CD4-positive, alpha-beta memory T cell (primary cell): ENCODE data around the gene UBXN11. TPM values are rescaled to one million over a fixed set of nuclear protein-coding genes. Genes with fewer than 3 reads are reported as not detected.

Experiments
- CTCF ChIA-PET: fragments of 350-600 bp; sonication (Branson Sonifier 250); formaldehyde crosslinking; loops from one replicate; lab custom pipeline; 2021; ENCODE audit warnings: inconsistent platforms; ENCODE audit not compliant: partially characterized antibody; lab: Charles Lee
- POLR2A ChIA-PET: fragments of 350-600 bp; sonication (Branson Sonifier 250); formaldehyde crosslinking; loops from one replicate; lab custom pipeline; 2021; ENCODE audit not compliant: partially characterized antibody; lab: Charles Lee
- DNase-seq, 5 donors: peaks; one replicate each; pipeline versions ENCODE4 v3.0.0 to v3.0.0-alpha.2; 2020 to 2022; ENCODE audit warnings: mixed read lengths in 1 of 5
- H3K27ac ChIP-seq: one replicate; pipeline ENCODE4 v1.7.0; 2013; ENCODE audit warnings: low read depth, low read length
- H3K27me3 ChIP-seq: 2 replicates; pipeline ENCODE4 v1.7.0; 2013; ENCODE audit warnings: mild to moderate bottlenecking, low read length, moderate library complexity; ENCODE audit not compliant: insufficient read depth
- H3K36me3 ChIP-seq: 2 replicates; pipeline ENCODE4 v1.7.0; 2013; ENCODE audit warnings: mild to moderate bottlenecking, low read length, moderate library complexity; ENCODE audit not compliant: insufficient read depth
- H3K4me1 ChIP-seq: 2 replicates; pipeline ENCODE4 v1.7.0; 2013; ENCODE audit warnings: mild to moderate bottlenecking, low read length, moderate library complexity; ENCODE audit not compliant: insufficient read depth
- H3K4me3 ChIP-seq, 2 donors: one replicate each; pipeline ENCODE4 v1.7.0; 2013; ENCODE audit warnings: low read length in 2 of 2, mild to moderate bottlenecking in 1 of 2
- H3K9me3 ChIP-seq, 2 donors: one replicate each; pipeline ENCODE4 v1.7.0; 2013; ENCODE audit warnings: low read length in 2 of 2, control low read depth in 1 of 2; ENCODE audit not compliant: control insufficient read depth in 1 of 2
- H3K27ac Mint-ChIP-seq, 7 donors: one replicate each; pipeline ENCODE4 v1.8.0; 2020 to 2021; ENCODE audit warnings: mixed read lengths in 7 of 7, mild to moderate bottlenecking in 6 of 7, inconsistent platforms in 3 of 7, moderate library complexity in 3 of 7
- H3K27me3 Mint-ChIP-seq, 2 donors: one replicate each; pipeline ENCODE4 v1.8.0; 2020 to 2021; ENCODE audit warnings: mixed read lengths in 2 of 2
- H3K36me3 Mint-ChIP-seq, 2 donors: one replicate each; pipeline ENCODE4 v1.8.0; 2020 to 2021; ENCODE audit warnings: mixed read lengths in 2 of 2, inconsistent platforms in 1 of 2, mild to moderate bottlenecking in 1 of 2
- H3K4me1 Mint-ChIP-seq, 4 donors: one replicate each; pipeline ENCODE4 v1.8.0; 2020 to 2021; ENCODE audit warnings: mixed read lengths in 4 of 4, mild to moderate bottlenecking in 1 of 4
- H3K4me3 Mint-ChIP-seq, 8 donors: one replicate each; pipeline ENCODE4 v1.8.0; 2020 to 2021; ENCODE audit warnings: mixed read lengths in 8 of 8, mild to moderate bottlenecking in 7 of 8, moderate library complexity in 6 of 8, inconsistent platforms in 3 of 8
- H3K9me3 Mint-ChIP-seq, 8 donors: one replicate each; pipeline ENCODE4 v1.8.0; 2020 to 2021; ENCODE audit warnings: mixed read lengths in 8 of 8, mild to moderate bottlenecking in 5 of 8, inconsistent platforms in 3 of 8, moderate library complexity in 1 of 8
- intact Hi-C: fragments of 100-400 bp; cut with micrococcal nuclease; formaldehyde crosslinking; loops from one replicate; pipeline ENCODE4 v1.15.1; 2023
- polyA plus RNA-seq, 2 donors: library from polyadenylated mRNA; unstranded; fragments of 300-500 nt; fragmentation: Illumina TruSeq; gene quantifications; one replicate each; pipeline ENCODE4 v1.2.3, GENCODE V29; 2021
- total RNA-seq, 2 experiments: library from RNA; stranded (reverse); gene quantifications; one replicate each; pipeline ENCODE4 v1.2.3, GENCODE V29; 2021

UBXN11 gene, protein sequence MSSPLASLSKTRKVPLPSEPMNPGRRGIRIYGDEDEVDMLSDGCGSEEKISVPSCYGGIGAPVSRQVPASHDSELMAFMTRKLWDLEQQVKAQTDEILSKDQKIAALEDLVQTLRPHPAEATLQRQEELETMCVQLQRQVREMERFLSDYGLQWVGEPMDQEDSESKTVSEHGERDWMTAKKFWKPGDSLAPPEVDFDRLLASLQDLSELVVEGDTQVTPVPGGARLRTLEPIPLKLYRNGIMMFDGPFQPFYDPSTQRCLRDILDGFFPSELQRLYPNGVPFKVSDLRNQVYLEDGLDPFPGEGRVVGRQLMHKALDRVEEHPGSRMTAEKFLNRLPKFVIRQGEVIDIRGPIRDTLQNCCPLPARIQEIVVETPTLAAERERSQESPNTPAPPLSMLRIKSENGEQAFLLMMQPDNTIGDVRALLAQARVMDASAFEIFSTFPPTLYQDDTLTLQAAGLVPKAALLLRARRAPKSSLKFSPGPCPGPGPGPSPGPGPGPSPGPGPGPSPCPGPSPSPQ
- total RNA-seq (100 to 1,000 TPM; 115 to 117 TPM), polyA plus RNA-seq (10 to 100 TPM; 13.3 to 17.4 TPM)

- Mint-ChIP-seq H3K4me3 (peak within 1 kb of the TSS; percentile 95 to 99 (median 98)), H3K4me1 (peaks cover 25 to 40% (median 33%) of the 10 kb centered on the region in 4 donors), H3K36me3 (peaks cover 0 to 3% of the 10 kb centered on the region in 2 donors), H3K27me3 (no peaks in the 10 kb centered on the region), H3K27ac (peak within 1 kb of the TSS; percentile 92 to 99 (median 98)), H3K9me3 (peaks cover 0 to 2% (median 0%) of the 10 kb centered on the region in 8 donors)
- intact Hi-C loops = loop anchor here (1.0 kb wide), 3 partner anchors 11 to 167 kb away; partner anchors contain the start of gene CD52
- Histone ChIP-seq H3K27me3 (no peaks in the 10 kb centered on the region), H3K27ac (peak within 1 kb of the TSS; percentile 74), H3K36me3 (no peaks in the 10 kb centered on the region), H3K4me1 (peaks cover 42% of the 10 kb centered on the region), H3K4me3 (peak within 1 kb of the TSS; percentile 69 to 86), H3K9me3 (no peaks in the 10 kb centered on the region)
- CTCF ChIA-PET = interaction anchor here (0.8 to 25.6 kb wide), 6 partner anchors 8 to 111 kb away, joined by 3 to 1027 read pairs (median 6); partner anchors contain the start of genes CD52 and SH3BGRL3
- DNase-seq = peak; percentile 90 to 97 (median 91)
- POLR2A ChIA-PET = interaction anchor here (1.1 to 38.6 kb wide), 9 partner anchors 5 to 73 kb away, joined by 3 to 3358 read pairs (median 6); partner anchors contain the start of genes CD52, CEP85, SH3BGRL3 and UBXN11
These were observed at the start of gene UBXN11 for GRCh38 chr1:26306290-26307229. UBXN11 (minus strand) TSS chr1:26306636; CDS start chr1:26302883, 3,753 bp downstream.

- no peaks in the 10 kb centered on the region for H3K27me3 ChIP-seq
- intact Hi-C loops = no loop called here
- DNase-seq = no peak
- H3K4me1 ChIP-seq = peaks cover 33% of the 10 kb centered on the region
- H3K9me3 ChIP-seq = no peaks in the 10 kb centered on the region
- Mint-ChIP-seq H3K36me3 (no peaks in the 10 kb centered on the region), H3K27ac (peak overlapping the region in 1 of 7 donors; percentile 36), H3K4me1 (peaks cover 16 to 44% (median 29%) of the 10 kb centered on the region in 4 donors), H3K4me3 (no peak overlapping the region), H3K9me3 (peaks cover 0 to 2% (median 0%) of the 10 kb centered on the region in 8 donors), H3K27me3 (no peaks in the 10 kb centered on the region)
- H3K4me3 ChIP-seq = no peak overlapping the region
- CTCF ChIA-PET = no interaction called here
- no peaks in the 10 kb centered on the region for H3K36me3 ChIP-seq
- H3K27ac ChIP-seq = no peak overlapping the region
- POLR2A ChIA-PET = interaction anchor here (0.7 to 1.1 kb wide), 2 partner anchors 8 to 34 kb away, joined by 3 read pairs; no protein-coding TSS in a partner anchor
These were observed 49.7 kb upstream of the UBXN11 start for GRCh38 chr1:26356106-26356505.

GRCh38 chr1:26354972-26355371, 48.5 kb upstream of the UBXN11 start:
- DNase-seq = no peak
- POLR2A ChIA-PET = interaction anchor here (0.6 to 1.3 kb wide), 3 partner anchors 9 to 36 kb away, joined by 3 to 4 read pairs (median 3); no protein-coding TSS in a partner anchor
- CTCF ChIA-PET = interaction anchor here (2.8 kb wide), 1 partner anchor 9 kb away, joined by 15 read pairs; no protein-coding TSS in a partner anchor
- H3K27ac ChIP-seq = no peak overlapping the region
- no peaks in the 10 kb centered on the region for H3K36me3 ChIP-seq
- intact Hi-C loops = no loop called here
- Mint-ChIP-seq H3K4me3 (no peak overlapping the region), H3K36me3 (no peaks in the 10 kb centered on the region), H3K4me1 (peaks cover 14 to 33% (median 22%) of the 10 kb centered on the region in 4 donors), H3K27ac (no peak overlapping the region), H3K9me3 (peaks cover 0 to 2% (median 0%) of the 10 kb centered on the region in 8 donors), H3K27me3 (no peaks in the 10 kb centered on the region)
- H3K4me3 ChIP-seq = no peak overlapping the region
- H3K27me3 ChIP-seq = no peaks in the 10 kb centered on the region
- peaks cover 22% of the 10 kb centered on the region for H3K4me1 ChIP-seq
- no peaks in the 10 kb centered on the region for H3K9me3 ChIP-seq

DNA sequence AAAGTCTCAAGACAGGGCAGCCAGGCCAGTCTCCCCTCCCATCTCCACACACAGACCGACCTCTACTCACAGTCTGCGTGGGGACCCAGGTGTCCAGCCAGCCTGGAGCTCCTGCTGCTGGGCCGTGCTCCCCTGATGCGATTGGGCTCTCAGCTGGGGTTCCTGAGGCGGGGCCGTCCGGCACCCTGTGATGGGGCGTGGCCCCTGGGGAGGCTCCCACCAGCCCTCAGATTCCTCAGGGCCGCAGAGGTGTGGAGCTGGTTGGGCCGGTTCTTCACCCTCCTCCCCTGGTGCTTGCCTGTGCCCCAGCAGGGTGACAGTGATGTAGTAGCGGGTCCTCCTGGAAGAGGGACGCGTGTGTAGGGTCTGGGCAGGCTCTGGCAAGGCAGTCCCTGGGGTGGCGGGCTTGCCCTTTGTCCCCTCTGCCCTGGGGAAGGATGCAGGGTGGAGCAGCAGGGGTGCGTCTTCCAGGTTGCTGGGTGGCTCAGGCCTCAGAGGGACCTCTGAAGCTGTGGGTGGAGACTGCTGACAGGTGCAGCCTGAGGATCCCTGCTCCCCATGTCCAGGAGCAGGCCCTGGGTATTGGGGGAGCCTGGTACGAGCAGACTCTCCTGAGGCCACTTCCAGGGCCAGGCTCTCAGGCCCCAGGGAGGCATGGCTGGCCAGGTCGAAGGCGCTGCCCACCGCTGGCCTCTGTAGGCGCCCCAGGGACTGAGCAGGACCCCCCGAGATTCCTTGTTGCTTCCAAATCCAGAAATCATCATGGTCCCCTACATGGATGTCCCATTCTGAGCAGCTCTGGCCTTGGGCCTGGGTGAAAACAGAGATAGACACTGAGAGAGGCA, 47.8 kb upstream of the UBXN11 start, which contains the start of gene CRYBG2:
Gene CRYBG2, minus strand, starts transcription at position 155 of the 845 bp plus-strand sequence. CDS start 7,473 bp downstream, outside the sequence.
- no peak within 1 kb of the TSS for H3K27ac Mint-ChIP-seq
- H3K27me3 ChIP-seq = no peaks in the 10 kb centered on the region
- no peak within 1 kb of the TSS for H3K4me3 Mint-ChIP-seq
- H3K9me3 Mint-ChIP-seq = no peaks in the 10 kb centered on the region
- no peaks in the 10 kb centered on the region for H3K36me3 Mint-ChIP-seq
- DNase-seq = no peak
- no peaks in the 10 kb centered on the region for H3K36me3 ChIP-seq
- H3K4me1 Mint-ChIP-seq = peaks cover 12 to 25% (median 17%) of the 10 kb centered on the region in 4 donors
- peaks cover 14% of the 10 kb centered on the region for H3K4me1 ChIP-seq
- H3K4me3 ChIP-seq = no peak within 1 kb of the TSS
- no peaks in the 10 kb centered on the region for H3K27me3 Mint-ChIP-seq
- no peaks in the 10 kb centered on the region for H3K9me3 ChIP-seq
- intact Hi-C loops = no loop called here
- H3K27ac ChIP-seq = no peak within 1 kb of the TSS
- CTCF ChIA-PET = interaction anchor here (2.8 kb wide), 1 partner anchor 10 kb away, joined by 15 read pairs; no protein-coding TSS in a partner anchor
- POLR2A ChIA-PET = interaction anchor here (0.6 to 1.3 kb wide), 3 partner anchors 21 to 37 kb away, joined by 3 to 4 read pairs (median 3); no protein-coding TSS in a partner anchor

GRCh38 chr1:26353210-26353859, 46.9 kb upstream of the UBXN11 start:
- no peaks in the 10 kb centered on the region for H3K36me3 Mint-ChIP-seq

More at GRCh38 chr1:26353210-26353859, 46.9 kb upstream of the UBXN11 start:
- H3K27me3 Mint-ChIP-seq = no peaks in the 10 kb centered on the region
- DNase-seq = no peak
- Histone ChIP-seq H3K27ac (no peak overlapping the region), H3K9me3 (no peaks in the 10 kb centered on the region), H3K36me3 (no peaks in the 10 kb centered on the region), H3K4me1 (peaks cover 6% of the 10 kb centered on the region), H3K4me3 (no peak overlapping the region), H3K27me3 (no peaks in the 10 kb centered on the region)
- no peak overlapping the region for H3K4me3 Mint-ChIP-seq
- peaks cover 4 to 17% (median 9%) of the 10 kb centered on the region in 4 donors for H3K4me1 Mint-ChIP-seq
- CTCF ChIA-PET = interaction anchor here (0.7 to 2.8 kb wide), 2 partner anchors 11 to 120 kb away, joined by 3 to 15 read pairs; partner anchors contain the start of gene CEP85
- no peak overlapping the region for H3K27ac Mint-ChIP-seq
- POLR2A ChIA-PET = no interaction called here
- H3K9me3 Mint-ChIP-seq = no peaks in the 10 kb centered on the region
- intact Hi-C loops = no loop called here
